Gastroesophageal sphincter (tissue), 4 donors: ENCODE data around the gene P4HA3. TPM values are rescaled to one million over a fixed set of nuclear protein-coding genes. Genes with fewer than 3 reads are reported as not detected.

ENCODE experiments used
- ATAC-seq: fragments of 150-250 bp; one replicate; pipeline ENCODE4 v1.9.1; 2016; ENCODE audit warnings: mild to moderate bottlenecking, moderate library complexity
- H3K27ac ChIP-seq, 4 donors: fragments of 200-600 bp; sonication (generic) in 3 of 4; 1 replicate in 3 of 4; 2 replicates in 1 of 4; pipeline ENCODE4 v1.5.1; 2016 to 2019
- H3K27me3 ChIP-seq: fragments of 200-600 bp; sonication (generic); one replicate; pipeline ENCODE4 v1.5.1; 2019
- H3K36me3 ChIP-seq, 2 donors: fragments of 200-600 bp; sonication (generic); one replicate each; pipeline ENCODE4 v1.5.1; 2019; ENCODE audit warnings: control low read depth in 1 of 2
- H3K4me1 ChIP-seq, 3 donors: fragments of 200-600 bp; sonication (generic); 1 replicate in 2 of 3; 2 replicates in 1 of 3; pipeline ENCODE4 v1.5.1; 2016 to 2019; ENCODE audit warnings: control low read depth in 2 of 3
- H3K4me3 ChIP-seq, 2 donors: fragments of 200-600 bp; sonication (generic); one replicate each; pipeline ENCODE4 v1.5.1; 2019; ENCODE audit warnings: mild to moderate bottlenecking in 1 of 2, moderate library complexity in 1 of 2
- H3K9me3 ChIP-seq, 3 donors: fragments of 200-600 bp; sonication (generic); one replicate each; pipeline ENCODE4 v1.5.1; 2017 to 2019; ENCODE audit warnings: control low read depth in 2 of 3
- EP300 ChIP-seq: sonication (generic); formaldehyde crosslinking; IDR thresholded peaks from one replicate; pipeline ENCODE4 v1.6.1; 2017; ENCODE audit warnings: antibody characterized with exemption, mild to moderate bottlenecking
- POLR2A ChIP-seq, 2 donors: fragments of 450-650 bp; IDR thresholded peaks; one replicate each; pipeline ENCODE4 v1.6.1; 2017; ENCODE audit warnings: antibody characterized with exemption in 2 of 2, mild to moderate bottlenecking in 2 of 2, moderate library complexity in 1 of 2
- POLR2AphosphoS5 ChIP-seq: sonication (generic); formaldehyde crosslinking; IDR thresholded peaks from one replicate; pipeline ENCODE4 v1.6.1; 2017; ENCODE audit warnings: antibody characterized with exemption
- WGBS, 2 donors: methylation state at CpG; one replicate each; pipeline ENCODE4 v1.1.5; 2018; ENCODE audit warnings: low coverage in 1 of 2; 5-methylcytosine and 5-hydroxymethylcytosine counted together
- small RNA-seq, 4 donors: library from RNA; depleted of rRNA; stranded (forward); fragments of <200 nt; gene quantifications; one replicate each; pipeline ENCODE3, GENCODE V24; 2016
- total RNA-seq, 4 donors: library from RNA; depleted of rRNA; stranded (reverse); fragments of >200 nt; gene quantifications; one replicate each; pipeline ENCODE4 v1.1.0, GENCODE V29; 2016
- TF ChIP-seq, protein P1 (sequence below), 4 experiments: fragments of 200-600 bp in 2 of 4; fragments of 450-650 bp in 2 of 4; sonication (generic) in 1 of 4; IDR thresholded peaks; one replicate each; pipeline ENCODE4 v1.5.1; 2017 to 2019; ENCODE audit warnings: antibody characterized with exemption in 4 of 4, mild to moderate bottlenecking in 2 of 4, moderate library complexity in 2 of 4

P4HA3 gene
- total RNA-seq, 4 donors from 2014 or later = 0.69 to 2.9 (median 0.94) TPM; not detected in 1

DNA sequence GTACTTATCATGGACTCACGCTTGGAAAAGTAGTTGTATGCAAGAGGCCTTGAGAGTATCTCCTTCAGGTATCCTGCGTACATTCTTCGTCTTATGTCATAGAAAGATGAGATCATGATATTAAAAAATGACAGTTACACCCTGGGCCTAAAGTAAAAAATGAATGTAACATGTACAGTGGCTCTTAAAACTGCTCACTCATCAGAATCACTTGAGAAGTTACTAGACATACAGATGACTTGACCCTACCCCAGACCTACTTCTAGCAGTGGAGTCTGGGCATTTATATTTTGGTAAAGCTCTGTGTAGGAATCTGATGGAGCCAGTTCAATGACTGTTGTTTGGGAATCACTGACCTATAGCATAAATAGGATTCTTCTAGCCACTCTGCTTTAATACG is 85.9 kb downstream of the P4HA3 start:
- Histone ChIP-seq H3K4me1 (no peaks in the 10 kb centered on the region), H3K4me3 (no peak overlapping the region), H3K27ac (no peak overlapping the region), H3K27me3 (no peaks in the 10 kb centered on the region), H3K36me3 (peaks cover 0 to 18% of the 10 kb centered on the region in 2 donors), H3K9me3 (no peaks in the 10 kb centered on the region)
- 96 to 97% methylated on average over 3 to 4 of the region's 4 CpGs for WGBS, 2 donors
- ATAC-seq = no peak
- TF ChIP-seq POLR2A (IDR thresholded peaks at IDR 0.05) (no peak), EP300 (no peak), POLR2AphosphoS5 (no peak)
- TF ChIP-seq, protein P1, sequence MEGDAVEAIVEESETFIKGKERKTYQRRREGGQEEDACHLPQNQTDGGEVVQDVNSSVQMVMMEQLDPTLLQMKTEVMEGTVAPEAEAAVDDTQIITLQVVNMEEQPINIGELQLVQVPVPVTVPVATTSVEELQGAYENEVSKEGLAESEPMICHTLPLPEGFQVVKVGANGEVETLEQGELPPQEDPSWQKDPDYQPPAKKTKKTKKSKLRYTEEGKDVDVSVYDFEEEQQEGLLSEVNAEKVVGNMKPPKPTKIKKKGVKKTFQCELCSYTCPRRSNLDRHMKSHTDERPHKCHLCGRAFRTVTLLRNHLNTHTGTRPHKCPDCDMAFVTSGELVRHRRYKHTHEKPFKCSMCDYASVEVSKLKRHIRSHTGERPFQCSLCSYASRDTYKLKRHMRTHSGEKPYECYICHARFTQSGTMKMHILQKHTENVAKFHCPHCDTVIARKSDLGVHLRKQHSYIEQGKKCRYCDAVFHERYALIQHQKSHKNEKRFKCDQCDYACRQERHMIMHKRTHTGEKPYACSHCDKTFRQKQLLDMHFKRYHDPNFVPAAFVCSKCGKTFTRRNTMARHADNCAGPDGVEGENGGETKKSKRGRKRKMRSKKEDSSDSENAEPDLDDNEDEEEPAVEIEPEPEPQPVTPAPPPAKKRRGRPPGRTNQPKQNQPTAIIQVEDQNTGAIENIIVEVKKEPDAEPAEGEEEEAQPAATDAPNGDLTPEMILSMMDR (IDR thresholded peaks at IDR 0.05) = no peak

DNA sequence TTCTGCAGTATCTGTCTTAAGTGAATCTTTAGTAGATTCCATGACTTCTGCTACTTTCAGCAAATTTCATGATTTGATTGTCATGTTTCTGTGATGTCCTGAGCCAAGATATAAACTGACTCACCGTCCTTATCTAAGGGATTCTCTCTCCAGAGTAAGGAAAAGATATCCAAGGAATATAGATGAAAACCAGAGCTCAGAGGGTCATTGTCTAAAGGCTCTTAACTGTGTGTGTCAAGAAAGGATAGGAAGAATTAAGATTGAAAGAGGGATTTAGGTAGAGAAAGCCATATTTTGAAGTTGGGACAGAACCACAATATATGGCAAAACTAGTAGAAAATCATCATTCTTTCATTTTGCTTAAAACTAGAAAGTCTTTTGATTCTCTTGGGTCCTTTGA is 89.6 kb downstream of the P4HA3 start:
- no peaks in the 10 kb centered on the region for H3K27me3 ChIP-seq
- 13% methylated on average over 1 of the region's 1 CpG; no CpG with 5 or more reads in 1 of the 2 donors for WGBS, 2 donors
- no peak for ATAC-seq
- no peak overlapping the region for H3K4me3 ChIP-seq
- H3K4me1 ChIP-seq = no peaks in the 10 kb centered on the region
- TF ChIP-seq EP300 = no peak
- TF ChIP-seq, protein P1 (IDR thresholded peaks at IDR 0.05) = no peak
- TF ChIP-seq POLR2A (IDR thresholded peaks at IDR 0.05) = no peak
- TF ChIP-seq POLR2AphosphoS5 = no peak
- H3K9me3 ChIP-seq = no peaks in the 10 kb centered on the region
- H3K36me3 ChIP-seq = peaks cover 0 to 9% of the 10 kb centered on the region in 2 donors
- H3K27ac ChIP-seq = no peak overlapping the region

- TF ChIP-seq POLR2A (IDR thresholded peaks at IDR 0.05) (no peak), POLR2AphosphoS5 (no peak), EP300 (no peak)
- TF ChIP-seq, protein P1 (IDR thresholded peaks at IDR 0.05) = no peak
- whole genome bisulfite sequencing, 2 donors = 93% methylated on average over 1 of the region's 1 CpG; no CpG with 5 or more reads in 1 of the 2 donors
- no peak for ATAC-seq
Measured at GRCh38 chr11:74220376-74220775, 91.1 kb downstream of the P4HA3 start.

More at GRCh38 chr11:74220376-74220775, 91.1 kb downstream of the P4HA3 start:
- H3K4me1 ChIP-seq = no peaks in the 10 kb centered on the region
- H3K4me3 ChIP-seq = no peak overlapping the region
- no peaks in the 10 kb centered on the region for H3K9me3 ChIP-seq
- no peak overlapping the region for H3K27ac ChIP-seq
- peaks cover 0 to 9% of the 10 kb centered on the region in 2 donors for H3K36me3 ChIP-seq
- H3K27me3 ChIP-seq = no peaks in the 10 kb centered on the region

Small RNA genes within 50 kb of the gene (small RNA-seq; reads per million reads assigned to genes)
- gene RF00409 = 0 reads per million in 4 donors

Other genes starting within 250 kb of the P4HA3 start
- 10 to 100 TPM; 11.4 to 30.1 (median 25.3) TPM for gene C2CD3, start 140.6 kb downstream of the P4HA3 start, total RNA-seq
- 10 to 100 TPM; 27.1 to 45.3 (median 32.0) TPM for gene PPME1, start 140.4 kb downstream of the P4HA3 start, total RNA-seq
- 1 to 10 TPM; 1.2 to 7.8 (median 4.9) TPM for gene PGM2L1, start 86.8 kb upstream of the P4HA3 start, total RNA-seq
- 10 to 100 TPM in 1 of 4 donors, 1 to 10 TPM in 3; 4.2 to 21.9 (median 5.2) TPM for gene KCNE3, start 155.9 kb upstream of the P4HA3 start, total RNA-seq
- gene LIPT2, start 182.1 kb upstream of the P4HA3 start, total RNA-seq = 1 to 10 TPM in 3 of 4 donors, under 1 TPM in 1; 0.45 to 3.4 (median 3.1) TPM